A673 (cell line): ENCODE results near the gene HEMGN.

Experiments used
- EZH2 ChIP-seq: fragments of 200-600 bp; sonication (generic); IDR thresholded peaks from 2 replicates; pipeline ENCODE4 v1.6.1; 2017; ENCODE audit warnings: borderline replicate concordance, low read depth, mild to moderate bottlenecking, mixed read lengths, antibody characterized with exemption, low read length; ENCODE audit not compliant: poor library complexity, severe bottlenecking
- TF ChIP-seq, protein P1 (sequence below): fragments of 300-800, 200-600 bp; sonication (generic); conservative IDR thresholded peaks from 2 replicates; pipeline ENCODE4 v1.5.1; 2017; ENCODE audit warnings: low read depth, mild to moderate bottlenecking, antibody characterized with exemption, low read length, moderate library complexity, mixed read lengths

DNA sequence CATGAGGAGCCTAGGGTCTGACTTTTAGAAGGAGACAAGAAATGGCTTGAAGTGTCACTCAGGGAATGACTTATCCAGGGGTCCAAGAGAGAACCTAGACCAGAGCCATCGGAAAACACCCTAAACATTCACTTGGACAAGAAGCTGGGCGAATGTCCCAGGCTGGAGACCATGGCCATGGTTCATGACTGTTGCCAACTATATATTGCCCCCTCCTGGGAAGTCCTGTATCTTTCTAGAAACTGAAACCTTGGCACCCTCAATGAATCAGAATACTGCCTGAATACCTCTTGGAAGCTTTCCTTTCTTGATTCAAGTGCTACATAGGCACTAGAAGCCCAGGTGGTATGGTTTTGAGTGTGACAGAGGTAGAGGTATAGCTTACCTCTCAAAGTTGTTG is 45.6 kb downstream of the HEMGN start:
- TF ChIP-seq, protein P1, sequence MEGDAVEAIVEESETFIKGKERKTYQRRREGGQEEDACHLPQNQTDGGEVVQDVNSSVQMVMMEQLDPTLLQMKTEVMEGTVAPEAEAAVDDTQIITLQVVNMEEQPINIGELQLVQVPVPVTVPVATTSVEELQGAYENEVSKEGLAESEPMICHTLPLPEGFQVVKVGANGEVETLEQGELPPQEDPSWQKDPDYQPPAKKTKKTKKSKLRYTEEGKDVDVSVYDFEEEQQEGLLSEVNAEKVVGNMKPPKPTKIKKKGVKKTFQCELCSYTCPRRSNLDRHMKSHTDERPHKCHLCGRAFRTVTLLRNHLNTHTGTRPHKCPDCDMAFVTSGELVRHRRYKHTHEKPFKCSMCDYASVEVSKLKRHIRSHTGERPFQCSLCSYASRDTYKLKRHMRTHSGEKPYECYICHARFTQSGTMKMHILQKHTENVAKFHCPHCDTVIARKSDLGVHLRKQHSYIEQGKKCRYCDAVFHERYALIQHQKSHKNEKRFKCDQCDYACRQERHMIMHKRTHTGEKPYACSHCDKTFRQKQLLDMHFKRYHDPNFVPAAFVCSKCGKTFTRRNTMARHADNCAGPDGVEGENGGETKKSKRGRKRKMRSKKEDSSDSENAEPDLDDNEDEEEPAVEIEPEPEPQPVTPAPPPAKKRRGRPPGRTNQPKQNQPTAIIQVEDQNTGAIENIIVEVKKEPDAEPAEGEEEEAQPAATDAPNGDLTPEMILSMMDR, result no peak
- no peak for TF ChIP-seq EZH2
